ENCODE measurements around the gene RICTOR. TPM values are rescaled to one million over a fixed set of nuclear protein-coding genes. Genes with fewer than 3 reads are reported as not detected.

The RICTOR gene
- total and polyA plus RNA-seq, 2 of the 4 experiments (the other 2 are of a cell fraction) = 4.1 to 35.7 TPM

- 0 out of 2 replicates have a peak, but pooled peaks cover 2% of the 10 kb centered on the region for H3K36me3 ChIP-seq (ENCODE audit: control insufficient read depth, insufficient read depth, low read length)
- H2BK120ac ChIP-seq (ENCODE audit: low read depth, low read length) = no peak overlapping the region
- DNase-seq = no peak
- in situ Hi-C loops (cut with MboI; ENCODE audit: low sequenced_read_pairs) (no loop called here), intact Hi-C loops (cut with micrococcal nuclease) (no loop called here), dilution Hi-C loops (cut with HindIII; ENCODE audit: low sequenced_read_pairs, unreplicated experiment) (no loop called here)
- peaks cover 33% of the 10 kb centered on the region; the same call in 1 of the 2 replicates for H4K20me1 ChIP-seq (ENCODE audit: insufficient read depth, low read length)
- H2BK20ac ChIP-seq (ENCODE audit: low read depth, low read length) = no peak overlapping the region
- no peak overlapping the region for H3K27ac ChIP-seq (ENCODE audit: insufficient read depth, low read length)
- WGBS, 2 experiments (ENCODE audit: extremely low coverage in 2 of 2, insufficient read length in 1 of 2) = no CpG with 5 or more reads among the region's 2 CpGs
- ChIA-PET POLR2A (ENCODE audit: unreplicated experiment) (no interaction called here), CTCF (no interaction called here)
- H2BK5ac ChIP-seq (ENCODE audit: low read depth, low read length, poor library complexity, severe bottlenecking) = no peak overlapping the region
- no peak overlapping the region for H2BK15ac ChIP-seq (ENCODE audit: low read depth, low read length)
- H3K14ac ChIP-seq (replicated peaks; ENCODE audit: low read depth, low read length) = no peak overlapping the region
- no peaks in the 10 kb centered on the region for H3K9me3 ChIP-seq (ENCODE audit: control insufficient read depth, insufficient read depth, low read length)
- no peak overlapping the region for H3K4me2 ChIP-seq (ENCODE audit: low read depth, low read length)
- H4K8ac ChIP-seq (ENCODE audit: low read depth in 2 of 2, low read length in 2 of 2) = no peak overlapping the region
- no peak; the same call in 1 of the 2 replicates for ATAC-seq (ENCODE audit: low read depth)
- H3K27me3 ChIP-seq (ENCODE audit: control insufficient read depth, insufficient read depth, low read length) = no peaks in the 10 kb centered on the region
- H4K5ac ChIP-seq (ENCODE audit: low read depth, low read length) = no peak overlapping the region
- TF ChIP-seq MAFK (IDR thresholded peaks at IDR 0.05; ENCODE audit: low read depth, low read length) (no peak), FOS (IDR thresholded peaks at IDR 0.05; ENCODE audit: low read depth, low read length) (no peak), RCOR1 (IDR thresholded peaks at IDR 0.05; ENCODE audit: insufficient replicate concordance, low read length) (no peak), CHD1 (IDR thresholded peaks at IDR 0.05; ENCODE audit: low read depth, low read length) (no peak), CEBPB (IDR thresholded peaks at IDR 0.05; ENCODE audit: low read depth, low read length) (no peak), SMC3 (IDR thresholded peaks at IDR 0.05; ENCODE audit: low read depth, low read length) (no peak), BHLHE40 (IDR thresholded peaks at IDR 0.05; ENCODE audit: low read depth, low read length) (no peak), RFX5 (IDR thresholded peaks at IDR 0.05; ENCODE audit: low read depth, low read length) (no peak), NFE2L2 (IDR thresholded peaks at IDR 0.05; ENCODE audit: low read depth, low read length) (no peak), POLR2A (IDR thresholded peaks at IDR 0.05; ENCODE audit: low read depth, low read length) (no peak), RAD21 (IDR thresholded peaks at IDR 0.05; ENCODE audit: low read length) (no peak), ELK1 (IDR thresholded peaks at IDR 0.05; ENCODE audit: borderline replicate concordance, low read depth, low read length) (no peak)
- TF ChIP-seq, protein P1, sequence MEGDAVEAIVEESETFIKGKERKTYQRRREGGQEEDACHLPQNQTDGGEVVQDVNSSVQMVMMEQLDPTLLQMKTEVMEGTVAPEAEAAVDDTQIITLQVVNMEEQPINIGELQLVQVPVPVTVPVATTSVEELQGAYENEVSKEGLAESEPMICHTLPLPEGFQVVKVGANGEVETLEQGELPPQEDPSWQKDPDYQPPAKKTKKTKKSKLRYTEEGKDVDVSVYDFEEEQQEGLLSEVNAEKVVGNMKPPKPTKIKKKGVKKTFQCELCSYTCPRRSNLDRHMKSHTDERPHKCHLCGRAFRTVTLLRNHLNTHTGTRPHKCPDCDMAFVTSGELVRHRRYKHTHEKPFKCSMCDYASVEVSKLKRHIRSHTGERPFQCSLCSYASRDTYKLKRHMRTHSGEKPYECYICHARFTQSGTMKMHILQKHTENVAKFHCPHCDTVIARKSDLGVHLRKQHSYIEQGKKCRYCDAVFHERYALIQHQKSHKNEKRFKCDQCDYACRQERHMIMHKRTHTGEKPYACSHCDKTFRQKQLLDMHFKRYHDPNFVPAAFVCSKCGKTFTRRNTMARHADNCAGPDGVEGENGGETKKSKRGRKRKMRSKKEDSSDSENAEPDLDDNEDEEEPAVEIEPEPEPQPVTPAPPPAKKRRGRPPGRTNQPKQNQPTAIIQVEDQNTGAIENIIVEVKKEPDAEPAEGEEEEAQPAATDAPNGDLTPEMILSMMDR (conservative IDR thresholded peaks at IDR 0.05; ENCODE audit: low read depth, low read length) = no peak
- BruUV-seq (replicated peaks) = no TSS peak
- H3K56ac ChIP-seq (ENCODE audit: extremely low read depth, insufficient read depth, low read length) = no peak overlapping the region
- H2AK5ac ChIP-seq (ENCODE audit: low read depth, low read length) = no peak overlapping the region
- no peak overlapping the region for H4K91ac ChIP-seq (ENCODE audit: insufficient read depth, low read depth, low read length)
- no peak overlapping the region for H3K18ac ChIP-seq (ENCODE audit: low read depth, low read length)
- no peak overlapping the region; the same call in 1 of the 2 replicates for H3K23ac ChIP-seq (ENCODE audit: low read depth, low read length)
- H3K4ac ChIP-seq (ENCODE audit: low read depth, low read length) = no peak overlapping the region
- H3K4me1 ChIP-seq (ENCODE audit: control insufficient read depth, insufficient read depth, low read length) = peaks cover 3% of the 10 kb centered on the region; the same call in 1 of the 2 replicates
- peaks cover 9% of the 10 kb centered on the region for H3K9me1 ChIP-seq (ENCODE audit: insufficient read depth, low read length)
- H2AK9ac ChIP-seq (replicated peaks; ENCODE audit: low read depth, low read length, poor library complexity) = no peak overlapping the region
- no peak overlapping the region for H3K9ac ChIP-seq (ENCODE audit: low read depth, low read length)
- H3K4me3 ChIP-seq (ENCODE audit: insufficient read depth, low read depth, low read length) = no peak overlapping the region
- no peak overlapping the region for H2AFZ ChIP-seq (replicated peaks; ENCODE audit: low read length, poor library complexity)
- H3K79me1 ChIP-seq (ENCODE audit: low read depth in 1 of 2, low read length in 2 of 2) = peaks cover 14 to 40% of the 10 kb centered on the region in 2 experiments; a peak in 3 of 4 replicates
These were observed 15.1 kb downstream of the RICTOR start for GRCh38 chr5:39059064-39059463.
